PC-3 (cell line): ENCODE measurements around the gene BORCS5. TPM values are rescaled to one million over a fixed set of nuclear protein-coding genes. Genes with fewer than 3 reads are reported as not detected.
"Not testable (repeated sequence)": the region's sequence is repeated elsewhere in the genome, so short reads cannot be mapped to it uniquely, and the experiment has no call there.

Source experiments
- ATAC-seq: fragments of 200-7000 bp; cut with Tn5 transposase; 2 replicates; pipeline ENCODE4 v1.9.1; 2020; ENCODE audit warnings: mild to moderate bottlenecking, moderate library complexity
- BruUV-seq: library from RNA; stranded (reverse); fragments of 400-500 nt; replicated peaks from 2 replicates; lab custom pipeline; 2021; lab: Mats Ljungman, UMichigan
- CTCF ChIA-PET: fragments of 300-600 bp; sonication (Branson Sonifier 250); formaldehyde crosslinking; loops from one replicate; lab custom pipeline; 2022; ENCODE audit warnings: antibody characterized with exemption; lab: Charles Lee
- POLR2A ChIA-PET: fragments of 300-600 bp; sonication (Branson Sonifier 250); formaldehyde crosslinking; loops from one replicate; lab custom pipeline; 2022; ENCODE audit warnings: antibody characterized with exemption; ENCODE audit not compliant: unreplicated experiment; lab: Charles Lee
- DNase-seq: peaks from one replicate; pipeline ENCODE4 v3.0.0-alpha.2; 2015
- H2AFZ ChIP-seq: fragments of 300-600 bp; sonication (generic); 2 replicates; pipeline ENCODE4 v1.6.0; 2016; ENCODE audit warnings: antibody characterized with exemption, low read length
- H3F3A ChIP-seq: fragments of 300-600 bp; sonication (generic); one replicate; pipeline ENCODE4 v1.6.0; 2017; ENCODE audit warnings: antibody characterized with exemption, low read length, control low read depth, mild to moderate bottlenecking; ENCODE audit not compliant: unreplicated experiment
- H3K27ac ChIP-seq: fragments of 300-600 bp; sonication (generic); 2 replicates; pipeline ENCODE4 v1.5.1; 2016; ENCODE audit warnings: mild to moderate bottlenecking, low read length
- H3K27me3 ChIP-seq: fragments of 300-600 bp; sonication (generic); 2 replicates; pipeline ENCODE4 v1.6.1; 2016; ENCODE audit warnings: low read length, mixed read lengths
- H3K36me3 ChIP-seq: fragments of 300-600 bp; sonication (generic); 2 replicates; pipeline ENCODE4 v1.6.1; 2016; ENCODE audit warnings: low read depth, mixed run types, low read length, mixed read lengths
- H3K4me1 ChIP-seq: fragments of 300-600 bp; sonication (generic); 2 replicates; pipeline ENCODE4 v1.5.1; 2016; ENCODE audit warnings: low read length; ENCODE audit not compliant: insufficient read depth
- H3K4me2 ChIP-seq: fragments of 300-600 bp; sonication (generic); 2 replicates; pipeline ENCODE4 v1.6.0; 2016; ENCODE audit warnings: low read length
- H3K4me3 ChIP-seq: fragments of 300-600 bp; sonication (generic); 2 replicates; pipeline ENCODE4 v1.5.1; 2016; ENCODE audit warnings: mild to moderate bottlenecking, low read length, mixed read lengths
- H3K79me2 ChIP-seq: fragments of 300-600 bp; sonication (generic); 2 replicates; pipeline ENCODE4 v1.6.1; 2017; ENCODE audit warnings: low read length, mixed read lengths
- H3K9ac ChIP-seq: fragments of 300-600 bp; sonication (generic); 2 replicates; pipeline ENCODE4 v1.6.0; 2016; ENCODE audit warnings: mild to moderate bottlenecking, low read length
- H3K9me2 ChIP-seq: fragments of 300-600 bp; sonication (generic); replicated peaks from 2 replicates; pipeline ENCODE4 v1.6.1; 2016; ENCODE audit warnings: mixed run types, low read length, mixed read lengths
- H3K9me3 ChIP-seq: fragments of 300-600 bp; sonication (generic); 2 replicates; pipeline ENCODE4 v1.6.1; 2016; ENCODE audit warnings: low read length, mixed read lengths
- H4K20me1 ChIP-seq: fragments of 300-600 bp; sonication (generic); 2 replicates; pipeline ENCODE4 v1.6.1; 2016; ENCODE audit warnings: low read length, mixed read lengths
- CTCF ChIP-seq: fragments of 300-600 bp; sonication (generic); conservative IDR thresholded peaks from 2 replicates; pipeline ENCODE4 v1.5.1; 2017; ENCODE audit warnings: antibody characterized with exemption, low read depth, mild to moderate bottlenecking, low read length
- EZH2 ChIP-seq: fragments of 300-600 bp; sonication (generic); IDR thresholded peaks from one replicate; pipeline ENCODE4 v1.6.1; 2017; ENCODE audit warnings: antibody characterized with exemption, mild to moderate bottlenecking, low read length; ENCODE audit not compliant: unreplicated experiment
- EZH2phosphoT487 ChIP-seq: fragments of 300-600 bp; sonication (generic); IDR thresholded peaks from 2 replicates; pipeline ENCODE4 v1.6.1; 2018; ENCODE audit warnings: mild to moderate bottlenecking, antibody characterized with exemption, low read length, borderline replicate concordance
- intact Hi-C: fragments of 100-400 bp; cut with micrococcal nuclease; formaldehyde crosslinking; loops from 2 replicates; pipeline ENCODE4 v1.9.0; 2023
- total RNA-seq: library from RNA; depleted of rRNA; stranded (reverse); fragments of >200 nt; gene quantifications from 2 replicates; pipeline ENCODE4 v1.2.3, GENCODE V29; 2014

Gene BORCS5
- total RNA-seq, 1 experiment from 2014 or later: 2.3 TPM

GRCh38 chr12:12499909-12500604, 143.2 kb downstream of the BORCS5 start:
- Histone ChIP-seq H3K27me3 (no peaks in the 10 kb centered on the region), H3K4me2 (no peak overlapping the region), H3K79me2 (no peaks in the 10 kb centered on the region), H3K9me3 (no peaks in the 10 kb centered on the region), H2AFZ (no peak overlapping the region), H4K20me1 (no peaks in the 10 kb centered on the region), H3K9ac (no peak overlapping the region), H3K9me2 (no peaks in the 10 kb centered on the region), H3K4me3 (no peak overlapping the region), H3K36me3 (no peaks in the 10 kb centered on the region), H3K4me1 (no peaks in the 10 kb centered on the region), H3F3A (no peaks in the 10 kb centered on the region), H3K27ac (no peak overlapping the region)
- DNase-seq (no peak), ATAC-seq (no peak)
- POLR2A ChIA-PET: no interaction called here
- TF ChIP-seq CTCF (no peak), EZH2 (no peak), EZH2phosphoT487 (no peak)
- intact Hi-C loops: no loop called here
- no TSS peak for BruUV-seq
- CTCF ChIA-PET: no interaction called here

- DNase-seq (no peak), ATAC-seq (no peak)
- intact Hi-C loops: no loop called here
- H3K4me1 ChIP-seq: no peaks in the 10 kb centered on the region
- H3K9me2 ChIP-seq: no peaks in the 10 kb centered on the region
- H3K4me3 ChIP-seq: no peak overlapping the region
- no peaks in the 10 kb centered on the region for H3K27me3 ChIP-seq
- BruUV-seq: no TSS peak
- ChIA-PET CTCF (no interaction called here), POLR2A (no interaction called here)
- no peak overlapping the region for H3K9ac ChIP-seq
- H3F3A ChIP-seq: no peaks in the 10 kb centered on the region
- no peak overlapping the region for H2AFZ ChIP-seq
- no peaks in the 10 kb centered on the region for H4K20me1 ChIP-seq
- H3K4me2 ChIP-seq: no peak overlapping the region
- no peaks in the 10 kb centered on the region for H3K36me3 ChIP-seq
- no peak overlapping the region for H3K27ac ChIP-seq
- no peak for TF ChIP-seq CTCF
- no peak for TF ChIP-seq EZH2
- TF ChIP-seq EZH2phosphoT487: no peak
- H3K9me3 ChIP-seq: no peaks in the 10 kb centered on the region
- H3K79me2 ChIP-seq: no peaks in the 10 kb centered on the region
Measured at GRCh38 chr12:12501121-12501520, 144.2 kb downstream of the BORCS5 start.

- intact Hi-C loops, DNase-seq, CTCF ChIA-PET, H3K79me2 ChIP-seq, H3K9me3 ChIP-seq, BruUV-seq, H3K4me2 ChIP-seq, H3K9ac ChIP-seq, H3K27me3 ChIP-seq, H3K4me3 ChIP-seq, H3K27ac ChIP-seq, H3K9me2 ChIP-seq, H3K36me3 ChIP-seq, H2AFZ ChIP-seq, POLR2A ChIA-PET, H4K20me1 ChIP-seq, H3K4me1 ChIP-seq, ATAC-seq, H3F3A ChIP-seq: not testable (repeated sequence)
Measured at GRCh38 chr12:12502130-12502814, 145.4 kb downstream of the BORCS5 start.
